ENCODE results near the gene GMDS.

GMDS gene

DNA sequence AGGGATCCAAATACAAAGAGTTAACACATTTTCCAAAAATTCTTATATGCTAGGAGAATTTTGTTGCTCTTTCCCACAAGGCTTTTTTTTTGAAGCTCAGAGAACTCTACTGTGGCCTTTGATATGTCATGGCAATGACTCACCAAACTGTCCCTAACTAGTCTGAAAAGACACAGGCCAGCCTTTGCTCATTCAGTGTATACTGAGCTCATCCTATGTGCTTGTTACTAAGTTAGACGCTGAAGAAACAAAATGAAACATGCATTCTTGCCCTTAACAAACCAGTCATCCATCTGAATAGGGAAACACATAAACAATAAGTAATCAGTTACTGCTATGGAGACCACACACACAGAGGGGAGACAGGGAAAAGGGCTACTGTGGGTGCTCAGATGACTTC, 343.8 kb downstream of the GMDS start:
- TF ChIP-seq, protein P1, sequence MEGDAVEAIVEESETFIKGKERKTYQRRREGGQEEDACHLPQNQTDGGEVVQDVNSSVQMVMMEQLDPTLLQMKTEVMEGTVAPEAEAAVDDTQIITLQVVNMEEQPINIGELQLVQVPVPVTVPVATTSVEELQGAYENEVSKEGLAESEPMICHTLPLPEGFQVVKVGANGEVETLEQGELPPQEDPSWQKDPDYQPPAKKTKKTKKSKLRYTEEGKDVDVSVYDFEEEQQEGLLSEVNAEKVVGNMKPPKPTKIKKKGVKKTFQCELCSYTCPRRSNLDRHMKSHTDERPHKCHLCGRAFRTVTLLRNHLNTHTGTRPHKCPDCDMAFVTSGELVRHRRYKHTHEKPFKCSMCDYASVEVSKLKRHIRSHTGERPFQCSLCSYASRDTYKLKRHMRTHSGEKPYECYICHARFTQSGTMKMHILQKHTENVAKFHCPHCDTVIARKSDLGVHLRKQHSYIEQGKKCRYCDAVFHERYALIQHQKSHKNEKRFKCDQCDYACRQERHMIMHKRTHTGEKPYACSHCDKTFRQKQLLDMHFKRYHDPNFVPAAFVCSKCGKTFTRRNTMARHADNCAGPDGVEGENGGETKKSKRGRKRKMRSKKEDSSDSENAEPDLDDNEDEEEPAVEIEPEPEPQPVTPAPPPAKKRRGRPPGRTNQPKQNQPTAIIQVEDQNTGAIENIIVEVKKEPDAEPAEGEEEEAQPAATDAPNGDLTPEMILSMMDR (IDR thresholded peaks at IDR 0.05; ENCODE audit: low read depth, low read length) = no peak
- DNase-seq (ENCODE audit: extremely low read depth, low read depth) = no peak

DNA sequence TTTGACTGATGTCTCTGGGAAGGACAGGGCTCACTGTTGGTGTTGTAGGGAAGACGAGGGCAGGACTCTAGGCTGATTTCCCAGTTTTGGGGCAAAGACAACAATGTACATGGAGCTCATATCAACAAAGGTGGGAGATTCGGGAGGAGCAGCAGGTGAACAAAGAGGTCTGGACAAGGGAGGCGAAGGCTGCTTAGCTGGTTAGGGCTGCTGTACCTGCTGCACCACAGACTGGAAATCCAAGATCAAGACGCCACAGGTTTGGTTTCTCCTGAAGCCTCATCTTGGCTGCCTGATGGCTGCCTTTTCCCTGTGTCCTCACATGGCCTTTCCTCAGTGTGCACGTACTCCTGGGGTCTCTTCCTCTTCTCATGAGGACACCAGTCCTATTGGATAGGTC, 348.5 kb downstream of the GMDS start:
- no peak for DNase-seq (ENCODE audit: extremely low read depth, low read depth)
- TF ChIP-seq, protein P1 (IDR thresholded peaks at IDR 0.05; ENCODE audit: low read depth, low read length) = no peak

DNA sequence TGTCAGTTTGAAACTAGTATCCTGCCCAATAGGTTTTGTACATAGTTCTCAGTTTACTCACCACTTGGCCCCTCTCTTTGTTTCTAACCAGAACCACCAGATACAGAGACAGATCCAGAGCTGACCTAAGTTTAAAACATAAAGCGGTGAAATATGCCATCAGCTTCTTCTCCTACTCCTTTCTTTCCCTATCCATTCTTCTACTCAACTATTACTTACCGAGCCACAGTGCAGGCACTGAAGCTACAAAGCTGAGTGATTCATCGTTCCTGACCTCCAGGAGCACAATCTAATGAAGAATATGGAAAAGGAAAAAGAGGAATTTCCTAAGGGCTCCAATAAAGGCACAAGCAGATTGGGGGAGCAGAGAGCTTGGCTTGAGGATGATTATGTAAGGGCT, 349.7 kb downstream of the GMDS start:
- DNase-seq (ENCODE audit: extremely low read depth, low read depth) = no peak
- TF ChIP-seq, protein P1 (IDR thresholded peaks at IDR 0.05; ENCODE audit: low read depth, low read length) = no peak

DNA sequence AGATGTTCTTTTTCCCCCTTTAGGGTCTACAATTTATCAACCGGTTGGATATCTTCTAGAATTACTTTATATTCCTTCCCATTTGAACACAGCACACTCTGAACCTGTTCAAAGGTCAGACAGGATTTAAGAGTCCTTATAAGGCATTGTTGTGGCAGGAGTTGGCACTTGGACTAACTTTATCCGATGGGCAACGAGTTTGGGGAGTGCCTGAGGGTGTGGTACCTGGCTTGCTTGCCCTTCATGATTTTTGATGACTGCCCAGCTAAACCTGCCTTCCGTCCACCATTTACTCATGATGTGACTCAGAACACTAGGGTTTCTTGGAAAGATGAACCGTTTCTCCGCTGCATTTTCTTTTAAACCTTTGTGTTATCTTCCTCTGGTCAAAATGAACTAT, 350.5 kb downstream of the GMDS start:
- TF ChIP-seq, protein P1 (IDR thresholded peaks at IDR 0.05; ENCODE audit: low read depth, low read length) = no peak
- no peak for DNase-seq (ENCODE audit: extremely low read depth, low read depth)

DNA sequence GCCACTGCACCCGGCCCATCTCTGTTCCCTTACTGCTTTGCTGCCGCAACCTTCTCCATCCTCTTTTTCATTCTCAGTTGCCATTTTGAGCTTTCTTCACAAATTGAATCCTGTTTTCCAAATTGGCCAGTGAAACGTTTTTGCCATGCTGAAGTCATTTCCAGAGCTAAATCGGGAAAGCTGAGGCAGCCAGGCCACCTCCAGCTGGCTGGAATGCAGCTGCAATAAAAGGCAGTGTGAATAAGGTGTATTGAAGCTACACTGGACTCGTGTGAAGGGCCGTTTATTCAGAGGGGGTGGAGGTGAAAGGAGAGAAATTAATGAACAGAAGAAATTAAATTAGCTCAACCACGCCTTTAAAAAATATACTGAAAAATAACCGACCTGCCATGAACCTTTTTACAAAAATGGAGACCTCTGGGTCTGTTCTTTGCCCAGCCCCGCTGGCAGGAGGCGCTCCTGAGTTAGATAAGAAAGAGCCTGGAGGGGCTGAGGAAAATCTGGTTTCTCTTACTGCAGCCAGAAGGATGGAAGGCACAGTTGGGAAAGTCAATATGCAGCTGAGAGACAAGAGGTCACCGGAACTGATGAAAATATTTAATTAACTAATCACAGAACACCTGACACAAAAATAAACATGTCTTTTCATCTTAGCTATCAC, 351.8 kb downstream of the GMDS start:
- DNase-seq (ENCODE audit: extremely low read depth, low read depth) = no peak
- TF ChIP-seq, protein P1 (IDR thresholded peaks at IDR 0.05; ENCODE audit: low read depth, low read length) = no peak; the same call in none of the 2 replicates

DNA sequence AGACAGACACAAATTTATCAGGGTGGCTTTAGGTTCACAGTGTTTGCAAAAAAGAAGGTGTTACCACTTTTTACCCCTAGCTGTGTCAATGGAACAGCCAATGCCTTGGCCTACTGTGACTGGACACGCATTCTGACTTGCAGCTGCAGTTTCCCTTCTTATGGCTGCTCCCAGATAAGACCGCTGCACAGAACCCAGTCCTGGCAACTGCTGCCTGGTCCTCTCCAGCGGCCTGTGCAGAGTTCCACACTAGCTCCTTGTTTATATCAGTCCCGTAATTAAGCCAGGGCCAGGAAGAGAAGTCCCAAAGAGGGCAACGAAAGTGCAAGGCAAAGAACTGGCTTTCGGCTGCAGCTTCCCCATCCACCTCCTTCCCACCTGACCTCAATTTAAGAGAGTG, 352.7 kb downstream of the GMDS start:
- no peak for DNase-seq (ENCODE audit: extremely low read depth, low read depth)
- TF ChIP-seq, protein P1 (IDR thresholded peaks at IDR 0.05; ENCODE audit: low read depth, low read length) = no peak

DNA sequence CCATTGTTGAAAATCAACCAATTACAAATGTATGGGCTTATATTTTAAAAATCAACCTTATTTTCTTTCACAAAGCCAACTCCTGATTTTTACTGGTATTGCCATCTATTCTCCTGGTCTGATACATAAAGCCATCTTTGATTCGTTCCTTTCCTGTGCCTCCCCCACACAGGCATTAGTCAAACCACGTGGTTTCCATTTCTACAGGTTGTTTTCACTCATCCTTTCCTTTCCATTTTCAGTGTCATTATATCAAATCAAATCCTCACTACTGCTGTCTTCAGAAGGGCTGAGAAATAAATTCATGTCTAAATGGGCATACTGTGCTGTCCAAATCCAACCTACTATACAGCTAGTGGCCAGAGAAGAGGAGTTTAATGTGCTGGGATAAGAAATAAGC, 354.4 kb downstream of the GMDS start:
- TF ChIP-seq, protein P1 (IDR thresholded peaks at IDR 0.05; ENCODE audit: low read depth, low read length) = no peak

More for the DNA sequence above, 354.4 kb downstream of the GMDS start:
- no peak for DNase-seq (ENCODE audit: extremely low read depth, low read depth)

All from AG09319 (cell line).